CD4-positive, alpha-beta T cell treated with Interleukin-15 for 4 hours (primary cell): ENCODE measurements around the gene SLC11A1.

ENCODE experiments used
- DNase-seq: peaks from one replicate; pipeline ENCODE4 v3.0.0-alpha.2; 2020; ENCODE audit warnings: low spot score

SLC11A1 gene

GRCh38 chr2:218381916-218382366 lies at the start of gene SLC11A1:
SLC11A1 (plus strand) TSS chr2:218382273; CDS start chr2:218382369, 96 bp downstream.
- DNase-seq = no peak

- DNase-seq = no peak
Observed at GRCh38 chr2:218332288-218332687, 49.8 kb upstream of the SLC11A1 start.

- DNase-seq = no peak
Observed at GRCh38 chr2:218332920-218333645, 49.0 kb upstream of the SLC11A1 start.

- no peak for DNase-seq
Observed at GRCh38 chr2:218334531-218334930, 47.5 kb upstream of the SLC11A1 start.

DNA sequence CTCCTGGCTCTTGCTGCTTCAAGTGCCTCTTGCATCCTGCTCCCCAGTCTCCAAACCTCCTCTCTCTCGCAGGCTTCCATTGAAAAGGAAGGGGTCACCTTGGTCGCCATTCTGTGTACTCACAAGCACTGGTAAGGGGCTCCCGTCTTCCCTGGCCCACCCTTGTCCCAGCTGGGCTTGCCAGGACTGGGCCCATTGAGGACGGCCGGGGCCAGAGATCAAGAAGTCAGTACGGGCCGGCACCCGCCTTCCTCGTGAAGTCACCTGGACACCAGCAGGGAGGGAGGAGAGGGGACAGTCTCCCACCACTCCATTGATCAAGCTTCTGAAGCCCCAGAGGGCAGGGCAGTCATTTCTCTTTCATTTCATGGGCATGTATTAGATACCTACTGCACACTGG lies 41.4 kb upstream of the SLC11A1 start:
- no peak for DNase-seq

DNA sequence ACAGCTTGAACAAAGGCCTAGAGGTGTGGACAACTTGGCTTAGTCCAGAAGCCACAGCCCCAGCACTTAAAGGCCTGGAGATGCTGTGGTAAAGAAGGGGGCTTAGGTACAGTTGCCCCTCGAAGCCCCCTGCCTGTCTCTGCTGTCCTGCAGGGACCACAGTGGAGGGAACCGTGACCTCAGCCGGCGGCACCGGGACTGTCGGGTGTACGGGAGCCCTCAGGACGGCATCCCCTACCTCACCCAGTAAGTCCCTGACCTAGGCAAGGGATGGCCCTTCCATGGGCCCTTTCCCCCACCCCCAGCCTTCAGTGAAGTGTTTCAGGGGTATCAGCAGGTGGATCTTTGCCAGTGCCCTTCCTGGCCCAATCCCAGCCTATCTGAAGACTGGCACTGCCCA lies 40.7 kb upstream of the SLC11A1 start:
- no peak for DNase-seq

- DNase-seq = no peak
Observed at GRCh38 chr2:218342837-218343236, 39.2 kb upstream of the SLC11A1 start.

- DNase-seq = no peak
Observed at GRCh38 chr2:218343591-218343990, 38.5 kb upstream of the SLC11A1 start.

DNA sequence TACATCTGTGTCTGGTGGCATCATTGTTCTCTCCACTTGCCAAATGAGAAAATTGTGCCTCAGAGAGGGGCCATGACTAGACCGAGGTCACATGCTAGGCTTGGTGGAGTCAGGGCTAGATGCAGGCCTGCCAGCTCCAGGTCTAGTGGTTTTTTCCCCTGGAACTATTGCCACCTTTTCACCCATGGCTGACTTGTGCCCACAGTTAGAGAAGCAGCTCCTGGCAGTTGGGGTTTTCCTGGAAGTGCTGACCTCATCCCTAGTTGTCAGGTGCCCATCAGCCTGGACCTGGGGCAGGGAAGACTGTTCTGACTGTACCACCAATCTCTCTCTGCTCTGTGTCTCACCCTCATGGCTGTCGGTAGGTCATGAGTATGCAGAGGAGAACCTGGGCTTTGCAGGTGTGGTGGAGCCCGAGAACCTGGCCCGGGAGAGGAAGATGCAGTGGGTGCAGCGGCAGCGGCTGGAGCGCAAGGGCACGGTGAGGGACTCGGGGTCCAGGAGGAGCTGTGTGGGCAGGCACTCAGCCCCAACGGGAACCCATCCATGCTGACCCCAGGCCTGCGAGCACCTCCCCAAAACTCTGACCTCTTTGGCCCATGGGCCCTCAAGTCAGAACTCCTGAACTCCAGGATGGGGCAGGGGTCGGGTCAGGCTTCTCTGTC lies 37.9 kb upstream of the SLC11A1 start:
- no peak for DNase-seq

- no peak for DNase-seq
Observed at GRCh38 chr2:218344755-218345417, 37.2 kb upstream of the SLC11A1 start.

DNA sequence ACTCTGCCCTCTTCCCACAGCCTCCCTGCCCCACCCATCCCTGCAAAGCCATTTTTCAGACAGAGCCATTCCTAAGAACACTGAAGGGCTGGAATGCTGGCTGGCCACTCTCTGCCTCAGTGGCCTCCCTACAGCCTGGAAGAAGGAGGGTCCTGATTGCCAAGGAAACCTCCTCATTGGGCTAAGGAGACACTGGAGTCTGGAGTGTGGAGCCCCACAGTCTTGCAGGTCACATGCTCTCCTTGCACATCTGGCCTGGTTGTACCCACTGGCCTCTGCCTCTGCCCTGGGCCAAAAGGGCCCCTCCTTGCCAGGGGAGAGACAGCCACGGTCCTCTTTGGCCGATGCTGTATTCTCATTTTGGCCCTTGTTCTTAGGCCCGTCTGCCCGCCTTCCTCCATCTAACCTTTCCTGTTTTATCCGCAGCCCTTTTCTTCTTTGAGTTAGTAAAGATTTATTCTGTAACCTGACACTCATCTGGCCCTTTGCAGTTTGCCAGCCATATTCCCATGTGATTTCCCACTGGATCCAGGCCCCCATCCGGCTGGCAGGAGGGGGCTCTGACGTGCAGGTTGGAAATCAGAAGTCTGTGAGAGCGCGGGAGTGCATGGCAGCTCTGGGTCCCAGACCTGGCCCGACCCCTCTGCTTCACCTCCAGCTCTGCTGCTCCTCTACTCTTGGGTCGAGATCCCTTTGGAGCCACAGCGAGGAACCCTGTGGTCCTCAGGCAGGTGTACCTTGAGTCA lies 36.4 kb upstream of the SLC11A1 start:
- DNase-seq = no peak

DNA sequence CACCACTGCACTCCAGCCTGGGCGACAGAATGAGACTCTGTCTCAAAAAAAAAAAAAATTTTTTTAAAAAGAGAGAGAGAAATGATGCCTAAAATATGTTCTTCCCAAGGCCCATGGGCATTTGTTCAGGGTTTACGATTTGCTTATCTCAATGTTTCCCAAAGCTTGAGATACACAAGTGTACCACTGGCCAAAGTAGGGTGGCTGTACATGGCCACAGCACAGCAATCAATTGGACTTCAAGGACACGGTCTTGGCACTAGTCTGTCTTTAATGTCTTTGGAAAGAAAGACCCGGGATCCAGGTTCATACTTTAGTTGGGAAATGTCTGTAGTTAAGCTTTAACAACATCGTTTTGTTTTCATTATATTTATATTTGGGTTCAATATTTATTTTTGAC lies 34.9 kb upstream of the SLC11A1 start:
- no peak for DNase-seq

DNA sequence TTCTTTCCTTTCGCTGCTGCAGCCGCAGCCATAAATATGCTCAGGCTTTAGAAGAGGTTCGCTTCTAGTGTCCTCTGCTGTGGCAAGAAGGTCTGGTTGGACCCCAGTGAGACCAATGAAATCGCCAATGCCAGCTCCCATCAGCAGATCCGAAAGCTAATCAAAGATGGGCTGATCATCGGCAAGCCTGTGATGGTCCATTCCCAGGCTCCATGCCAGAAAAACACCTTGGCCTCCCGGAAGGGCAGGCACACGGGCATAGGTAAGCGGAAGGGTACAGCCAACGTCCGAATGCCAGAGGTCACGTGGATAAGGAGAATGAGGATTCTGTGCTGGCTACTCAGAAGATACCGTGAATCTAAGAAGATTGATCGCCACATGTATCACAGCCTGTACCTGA lies 28.0 kb upstream of the SLC11A1 start:
- DNase-seq = no peak

- DNase-seq = no peak
Observed at GRCh38 chr2:218354850-218355443, 27.1 kb upstream of the SLC11A1 start.

GRCh38 chr2:218357236-218358177 lies 24.6 kb upstream of the SLC11A1 start:
- DNase-seq = no peak

DNA sequence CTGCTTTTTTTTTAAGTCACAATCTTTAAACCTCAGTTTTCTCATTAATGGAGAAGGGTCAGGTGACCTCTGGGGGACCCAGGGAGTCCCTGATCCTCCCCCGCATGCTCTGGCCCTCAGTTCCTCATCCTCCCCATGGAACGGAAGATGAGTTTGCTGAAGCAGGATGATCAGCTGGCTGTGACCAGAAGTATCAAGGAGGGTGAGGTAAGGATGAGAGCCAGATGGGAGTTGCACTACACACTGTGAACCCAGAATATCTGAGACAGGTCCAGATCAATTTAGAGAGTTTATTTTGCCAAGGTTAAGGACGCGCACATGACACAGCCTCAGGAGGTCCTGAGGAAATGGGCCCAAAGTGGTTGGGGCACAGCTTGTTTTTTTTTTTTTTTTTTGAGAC lies 21.6 kb upstream of the SLC11A1 start:
- no peak for DNase-seq

DNA sequence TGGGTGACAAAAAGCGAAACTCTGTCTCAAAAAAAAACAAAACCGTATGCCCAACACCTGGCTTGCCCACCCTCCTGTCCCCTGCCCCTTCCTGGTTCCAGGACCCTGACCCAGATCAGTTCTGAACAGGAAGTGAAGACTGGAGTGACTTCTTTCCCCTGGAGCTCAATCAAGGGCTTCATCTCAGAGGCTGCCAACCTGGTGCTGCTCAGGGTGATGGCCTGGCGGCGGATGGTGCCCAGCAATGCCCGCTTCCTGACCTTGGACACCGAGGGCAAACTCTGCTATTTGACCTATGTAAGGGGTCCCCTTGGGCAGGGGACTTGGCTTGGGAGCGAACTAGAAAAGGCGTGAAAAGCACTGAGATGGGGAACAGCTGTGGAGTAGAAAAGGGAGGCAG lies 19.5 kb upstream of the SLC11A1 start:
- DNase-seq = no peak

- no peak for DNase-seq
Observed at GRCh38 chr2:218363736-218364135, 18.3 kb upstream of the SLC11A1 start.

DNA sequence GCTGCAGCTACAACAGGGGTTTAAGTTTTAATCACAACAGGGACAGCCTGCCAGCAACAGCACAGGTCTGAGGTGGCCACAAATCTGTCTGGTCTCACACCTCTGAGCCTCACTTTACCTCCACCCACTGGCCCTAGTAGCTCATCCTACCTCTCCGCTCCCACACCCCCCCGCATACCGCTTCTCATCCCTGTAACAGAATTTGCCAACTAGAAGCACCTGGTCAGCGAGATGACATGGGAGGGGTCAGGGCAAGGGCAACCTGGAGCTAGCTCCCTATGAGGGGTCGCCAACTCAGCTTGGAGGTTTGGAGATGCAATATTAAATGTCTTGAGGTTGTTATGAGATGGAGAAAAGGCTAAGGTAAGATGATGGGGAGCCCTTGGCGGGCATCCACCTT lies 17.9 kb upstream of the SLC11A1 start:
- no peak for DNase-seq

DNA sequence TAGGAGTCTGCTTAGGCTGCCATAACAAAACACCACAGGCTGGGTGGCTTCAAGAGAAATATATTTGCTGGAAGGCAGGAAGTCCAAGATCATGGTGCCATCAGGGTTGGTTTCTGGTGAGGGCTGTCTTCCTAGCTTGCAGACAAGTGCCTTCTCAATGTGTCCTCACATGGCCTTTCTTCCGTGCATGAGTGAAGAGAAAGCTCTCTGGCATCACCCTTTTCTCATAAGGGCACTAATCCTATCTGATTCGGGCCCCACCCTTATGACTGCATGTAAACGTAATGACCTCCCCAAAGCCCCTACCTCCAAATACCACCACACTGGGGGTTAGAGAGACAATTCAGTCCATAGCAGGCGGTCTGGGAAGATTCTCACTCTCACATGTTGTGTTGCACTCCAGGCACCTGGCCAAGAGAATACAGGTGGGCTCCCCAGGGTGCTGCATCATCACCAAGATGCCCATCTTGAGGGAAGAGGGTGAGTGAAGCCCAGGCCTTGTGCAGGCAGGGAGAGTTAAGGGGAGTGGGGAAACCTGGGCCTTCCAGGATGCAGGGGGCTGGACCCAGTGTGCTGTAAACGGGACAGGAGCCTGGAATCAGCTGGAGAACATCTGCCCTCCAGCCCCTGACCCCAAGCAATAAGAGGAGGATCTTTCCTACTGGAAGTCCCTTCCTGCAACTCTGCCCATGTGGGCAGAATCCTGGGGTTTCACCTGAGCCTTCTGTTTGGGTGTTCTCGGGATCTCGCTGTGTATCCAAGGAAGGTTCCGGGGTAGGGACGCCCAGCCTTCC lies 15.3 kb upstream of the SLC11A1 start:
- DNase-seq = no peak
